ENCODE data around the gene CUBN. TPM values are rescaled to one million over a fixed set of nuclear protein-coding genes. Genes with fewer than 3 reads are reported as not detected.

The CUBN gene
- total and polyA plus RNA-seq, 7 donors, result 0.25 to 2.4 (median 1.1) TPM; not detected in 2

DNA sequence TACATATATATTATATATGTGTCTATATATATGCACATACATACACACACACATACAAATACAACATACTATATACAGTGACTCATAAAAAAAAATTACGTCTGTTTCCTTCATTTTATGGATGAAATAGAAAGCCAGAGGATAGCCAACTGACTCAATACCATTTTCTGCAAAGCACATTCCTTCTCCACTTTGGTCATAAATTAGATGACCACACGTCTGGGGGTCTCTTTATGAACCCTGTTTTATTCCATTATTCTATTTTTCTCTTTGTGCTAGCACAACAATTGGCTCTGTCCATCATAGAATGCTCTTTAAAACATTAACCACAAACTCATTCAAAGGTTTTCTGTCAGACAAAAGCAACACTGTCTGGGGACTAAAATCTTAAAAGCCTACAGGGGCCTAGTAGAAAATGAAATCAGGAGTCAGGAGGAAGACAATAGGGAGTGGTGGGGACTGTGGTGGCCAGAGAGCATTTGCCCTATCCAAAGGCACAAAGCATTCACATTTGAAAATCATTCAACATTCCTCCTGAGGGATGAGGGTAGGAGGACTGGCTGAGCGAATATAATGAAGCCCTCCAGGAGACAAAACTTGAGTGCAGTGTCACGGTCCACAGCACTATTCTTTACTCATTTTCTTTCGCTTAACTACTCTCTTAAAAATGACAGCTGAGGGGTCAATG lies 4.3 kb downstream of the CUBN start:
- Histone ChIP-seq H3K4me3 (no peak overlapping the region), H3K27me3 (no peaks in the 10 kb centered on the region), H3K36me3 (no peaks in the 10 kb centered on the region), H3K27ac (no peak overlapping the region), H3K9me3 (no peaks in the 10 kb centered on the region), H3K4me1 (no peaks in the 10 kb centered on the region)
- intact Hi-C loops (cut with DNase I), result no loop called here
- no peak for DNase-seq
- 76 to 90% methylated on average over 5 of the region's 5 CpGs for WGBS, 2 donors
- TF ChIP-seq EP300 (IDR thresholded peaks at IDR 0.05), result no peak
- TF ChIP-seq POLR2A (IDR thresholded peaks at IDR 0.05), result no peak
- no peak for TF ChIP-seq POLR2AphosphoS5 (IDR thresholded peaks at IDR 0.05)
- TF ChIP-seq, protein P1, sequence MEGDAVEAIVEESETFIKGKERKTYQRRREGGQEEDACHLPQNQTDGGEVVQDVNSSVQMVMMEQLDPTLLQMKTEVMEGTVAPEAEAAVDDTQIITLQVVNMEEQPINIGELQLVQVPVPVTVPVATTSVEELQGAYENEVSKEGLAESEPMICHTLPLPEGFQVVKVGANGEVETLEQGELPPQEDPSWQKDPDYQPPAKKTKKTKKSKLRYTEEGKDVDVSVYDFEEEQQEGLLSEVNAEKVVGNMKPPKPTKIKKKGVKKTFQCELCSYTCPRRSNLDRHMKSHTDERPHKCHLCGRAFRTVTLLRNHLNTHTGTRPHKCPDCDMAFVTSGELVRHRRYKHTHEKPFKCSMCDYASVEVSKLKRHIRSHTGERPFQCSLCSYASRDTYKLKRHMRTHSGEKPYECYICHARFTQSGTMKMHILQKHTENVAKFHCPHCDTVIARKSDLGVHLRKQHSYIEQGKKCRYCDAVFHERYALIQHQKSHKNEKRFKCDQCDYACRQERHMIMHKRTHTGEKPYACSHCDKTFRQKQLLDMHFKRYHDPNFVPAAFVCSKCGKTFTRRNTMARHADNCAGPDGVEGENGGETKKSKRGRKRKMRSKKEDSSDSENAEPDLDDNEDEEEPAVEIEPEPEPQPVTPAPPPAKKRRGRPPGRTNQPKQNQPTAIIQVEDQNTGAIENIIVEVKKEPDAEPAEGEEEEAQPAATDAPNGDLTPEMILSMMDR (IDR thresholded peaks at IDR 0.05), result no peak

DNA sequence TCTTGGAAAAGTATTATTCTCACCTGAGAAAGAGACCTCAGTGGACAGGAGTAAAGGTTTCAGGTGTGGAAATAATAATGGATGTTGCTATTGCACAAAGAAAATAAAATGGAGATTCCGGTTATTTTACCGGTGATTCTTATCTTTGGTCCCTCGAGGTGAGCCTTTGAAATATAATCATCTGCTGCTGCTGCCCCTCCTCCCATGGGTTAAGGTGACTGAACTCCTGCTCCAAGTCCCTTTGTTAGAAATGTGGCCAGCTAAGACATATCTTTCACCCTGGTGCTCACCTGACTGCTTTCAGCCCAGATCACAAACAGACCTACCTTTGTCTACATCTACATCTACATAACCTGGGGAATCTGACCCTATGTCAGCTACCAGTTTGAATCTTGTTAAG lies 5.7 kb downstream of the CUBN start:
- Histone ChIP-seq H3K36me3 (no peaks in the 10 kb centered on the region), H3K4me3 (no peak overlapping the region), H3K27ac (no peak overlapping the region), H3K9me3 (no peaks in the 10 kb centered on the region), H3K4me1 (no peaks in the 10 kb centered on the region), H3K27me3 (no peaks in the 10 kb centered on the region)
- DNase-seq, result no peak
- intact Hi-C loops (cut with DNase I), result no loop called here
- TF ChIP-seq POLR2A (IDR thresholded peaks at IDR 0.05), result no peak
- no peak for TF ChIP-seq POLR2AphosphoS5 (IDR thresholded peaks at IDR 0.05)
- TF ChIP-seq, protein P1 (IDR thresholded peaks at IDR 0.05), result no peak
- TF ChIP-seq EP300 (IDR thresholded peaks at IDR 0.05), result no peak
- WGBS, 2 donors, result 76 to 81% methylated on average over 3 of the region's 3 CpGs

DNA sequence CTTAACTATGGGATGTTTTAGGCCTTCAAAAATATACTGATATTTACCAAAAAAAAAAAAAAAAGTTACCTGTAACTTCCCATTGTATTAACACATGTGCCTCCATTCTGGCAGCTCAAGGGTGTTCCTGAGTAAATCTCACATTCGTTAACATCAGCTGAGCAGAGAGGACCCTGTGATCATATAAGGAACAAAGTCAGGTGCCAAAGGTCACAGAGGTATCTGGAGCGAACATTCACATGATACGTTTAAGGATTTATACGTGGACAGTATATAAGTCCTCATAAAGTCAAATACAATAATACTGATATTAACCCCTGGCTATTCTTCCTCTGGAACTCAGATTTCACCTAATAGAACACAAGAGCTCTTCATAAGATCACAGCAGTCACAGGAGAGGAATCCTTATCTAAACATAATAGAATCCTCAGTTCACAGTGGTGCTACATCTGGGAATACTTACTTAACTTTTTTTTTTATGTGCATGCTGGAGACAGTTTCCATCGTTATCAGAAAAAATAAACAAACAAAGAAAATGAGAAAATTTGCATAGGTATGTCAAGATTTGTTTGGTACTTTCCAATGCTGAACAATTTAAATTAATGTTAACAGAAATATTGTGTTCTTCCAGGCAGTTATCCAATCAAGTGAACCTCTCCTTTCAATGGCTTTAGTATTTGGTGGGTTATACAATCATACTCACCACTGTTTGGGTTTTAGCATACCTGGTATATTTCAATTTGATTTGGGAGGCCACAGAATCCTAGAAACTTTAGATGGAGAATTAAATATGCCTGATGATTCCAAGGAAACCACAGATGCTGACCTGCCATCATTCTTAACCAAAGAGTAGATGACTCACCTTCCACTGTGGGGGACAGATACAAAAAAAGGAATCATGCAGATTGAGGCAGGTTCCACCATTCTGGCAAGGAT lies 6.6 kb downstream of the CUBN start:
- Histone ChIP-seq H3K4me3 (no peak overlapping the region), H3K4me1 (no peaks in the 10 kb centered on the region), H3K27ac (no peak overlapping the region), H3K27me3 (no peaks in the 10 kb centered on the region), H3K9me3 (no peaks in the 10 kb centered on the region), H3K36me3 (no peaks in the 10 kb centered on the region)
- TF ChIP-seq, protein P1 (IDR thresholded peaks at IDR 0.05), result no peak
- TF ChIP-seq POLR2A (IDR thresholded peaks at IDR 0.05), result no peak
- TF ChIP-seq EP300 (IDR thresholded peaks at IDR 0.05), result no peak
- no peak for TF ChIP-seq POLR2AphosphoS5 (IDR thresholded peaks at IDR 0.05)
- intact Hi-C loops (cut with DNase I), result no loop called here
- WGBS, 2 donors, result 60 to 76% methylated on average over 5 of the region's 5 CpGs
- no peak for DNase-seq

DNA sequence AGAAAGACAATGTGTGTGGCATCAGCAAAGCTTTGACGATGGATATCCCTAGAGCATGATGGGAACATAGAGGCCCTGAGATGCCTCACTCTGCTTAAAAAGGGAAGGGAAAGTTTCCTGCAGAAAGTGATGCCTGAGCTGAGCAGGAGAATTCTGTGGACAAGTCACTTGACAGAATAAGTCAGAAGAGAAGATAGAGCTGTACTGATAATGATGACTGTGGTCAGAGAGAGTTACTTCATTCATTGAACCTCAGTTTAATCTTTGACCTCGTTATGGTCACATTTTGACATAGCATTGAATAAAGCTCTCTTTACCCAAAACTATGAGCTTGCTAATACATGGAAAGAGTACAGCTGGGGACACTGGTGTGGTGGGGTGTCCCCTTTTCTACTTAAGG lies 7.6 kb downstream of the CUBN start:
- no peaks in the 10 kb centered on the region for H3K9me3 ChIP-seq
- intact Hi-C loops (cut with DNase I), result no loop called here

More for the DNA sequence above, 7.6 kb downstream of the CUBN start:
- H3K27me3 ChIP-seq, result no peaks in the 10 kb centered on the region
- H3K27ac ChIP-seq, result no peak overlapping the region
- H3K4me3 ChIP-seq, result no peak overlapping the region
- DNase-seq, result no peak
- H3K36me3 ChIP-seq, result no peaks in the 10 kb centered on the region
- no peaks in the 10 kb centered on the region for H3K4me1 ChIP-seq
- 87 to 88% methylated on average over 2 of the region's 2 CpGs for WGBS, 2 donors
- no peak for TF ChIP-seq POLR2A (IDR thresholded peaks at IDR 0.05)
- TF ChIP-seq POLR2AphosphoS5 (IDR thresholded peaks at IDR 0.05), result no peak
- TF ChIP-seq EP300 (IDR thresholded peaks at IDR 0.05), result no peak
- TF ChIP-seq, protein P1 (IDR thresholded peaks at IDR 0.05), result no peak
